Esophagus muscularis mucosa (tissue), 4 donors: ENCODE results near the gene NDC80. TPM values are rescaled to one million over a fixed set of nuclear protein-coding genes. Genes with fewer than 3 reads are reported as not detected.

Experiments used
- DNase-seq: peaks from one replicate; pipeline ENCODE4 v3.0.0-alpha.2; 2017; ENCODE audit errors: extremely low spot score
- H3K27ac ChIP-seq, 4 donors: fragments of 200-600 bp; sonication (generic); replicated peaks in 1 of 4; 1 replicate in 3 of 4; 2 replicates in 1 of 4; pipeline ENCODE4 v1.5.1; 2016 to 2019; ENCODE audit warnings: mild to moderate bottlenecking in 1 of 4
- H3K27me3 ChIP-seq, 4 donors: fragments of 200-600 bp; sonication (generic); one replicate each; pipeline versions ENCODE4 v1.5.1 to v1.6.0; 2016 to 2019
- H3K36me3 ChIP-seq, 4 donors: fragments of 200-600 bp; sonication (generic); one replicate each; pipeline ENCODE4 v1.5.1; 2016 to 2019
- H3K4me1 ChIP-seq, 4 donors: fragments of 200-600 bp; sonication (generic); one replicate each; pipeline ENCODE4 v1.5.1; 2016 to 2019
- H3K4me3 ChIP-seq, 4 donors: fragments of 200-600 bp; sonication (generic); 1 replicate in 2 of 4; 2 replicates in 2 of 4; pipeline ENCODE4 v1.5.1; 2016 to 2019; ENCODE audit warnings: mild to moderate bottlenecking in 4 of 4, moderate library complexity in 1 of 4
- H3K9me3 ChIP-seq, 4 donors: fragments of 200-600 bp; sonication (generic); 1 replicate in 3 of 4; 2 replicates in 1 of 4; pipeline ENCODE4 v1.5.1; 2016 to 2019
- CTCF ChIP-seq, 3 experiments: fragments of 200-600 bp in 2 of 3; fragments of 450-650 bp in 1 of 3; sonication (generic) in 2 of 3; IDR thresholded peaks; one replicate each; pipeline ENCODE4 v1.5.1; 2017 to 2019; ENCODE audit warnings: antibody characterized with exemption in 3 of 3, mild to moderate bottlenecking in 2 of 3, moderate library complexity in 1 of 3
- EP300 ChIP-seq: sonication (generic); formaldehyde crosslinking; IDR thresholded peaks from one replicate; pipeline ENCODE4 v1.6.1; 2017; ENCODE audit warnings: antibody characterized with exemption
- POLR2A ChIP-seq: fragments of 450-650 bp; IDR thresholded peaks from one replicate; pipeline ENCODE4 v1.6.1; 2017; ENCODE audit warnings: antibody characterized with exemption, moderate library complexity, mild to moderate bottlenecking, low read depth
- POLR2AphosphoS5 ChIP-seq, 2 donors: sonication (generic); formaldehyde crosslinking; IDR thresholded peaks; one replicate each; pipeline ENCODE4 v1.6.1; 2017; ENCODE audit warnings: antibody characterized with exemption in 2 of 2
- WGBS: methylation state at CpG from one replicate; pipeline ENCODE4 v1.1.5; 2018; 5-methylcytosine and 5-hydroxymethylcytosine counted together
- intact Hi-C: fragments of 100-400 bp; cut with DNase I; formaldehyde crosslinking; loops from one replicate; pipeline ENCODE4 v1.15.1; 2023
- total RNA-seq, 4 donors: library from RNA; depleted of rRNA; stranded (reverse); fragments of >200 nt; gene quantifications; one replicate each; pipeline versions ENCODE4 v1.1.0 to v1.2.1, GENCODE V29; 2016

Gene NDC80
- total RNA-seq, 4 donors from 2014 or later: 0.17 to 0.57 (median 0.42) TPM; not detected in 1

- no peaks in the 10 kb centered on the region for H3K27me3 ChIP-seq
- no peaks in the 10 kb centered on the region for H3K9me3 ChIP-seq
- no peaks in the 10 kb centered on the region for H3K4me1 ChIP-seq
- H3K36me3 ChIP-seq: peaks cover 0 to 6% (median 2%) of the 10 kb centered on the region in 4 donors
- H3K4me3 ChIP-seq: no peak overlapping the region
- WGBS: 96% methylated on average over 2 of the region's 2 CpGs
- intact Hi-C loops: loop anchor here (10.0 kb wide), 1 partner anchor 197 kb away; no protein-coding TSS in a partner anchor
- no peak for TF ChIP-seq EP300
- no peak for TF ChIP-seq POLR2AphosphoS5 (IDR thresholded peaks at IDR 0.05)
- TF ChIP-seq POLR2A: no peak
- TF ChIP-seq CTCF (IDR thresholded peaks at IDR 0.05): no peak
- no peak overlapping the region for H3K27ac ChIP-seq
- DNase-seq: no peak
These were observed 39.6 kb upstream of the NDC80 start for GRCh38 chr18:2531751-2532150.

DNA sequence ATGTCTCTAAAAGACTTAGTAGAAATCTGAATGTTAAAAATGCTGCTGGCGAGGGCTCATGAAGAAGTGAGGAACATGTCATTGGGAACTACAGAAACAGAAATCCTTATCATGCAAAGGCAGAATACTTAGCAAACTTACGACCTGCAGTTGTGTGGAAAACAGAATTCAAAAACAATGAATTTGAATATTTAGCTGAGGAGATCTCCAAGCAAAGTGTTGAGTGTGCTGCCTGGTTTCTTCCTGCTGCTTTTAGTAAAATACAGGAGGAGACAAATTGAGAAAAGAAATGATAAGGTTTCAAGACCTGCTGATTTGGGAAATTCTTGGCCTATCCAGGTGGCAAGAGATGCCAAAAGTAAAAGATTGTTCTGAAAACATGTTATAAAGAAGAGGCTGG lies 38.6 kb upstream of the NDC80 start:
- TF ChIP-seq EP300: no peak
- no peak for TF ChIP-seq POLR2A
- TF ChIP-seq POLR2AphosphoS5 (IDR thresholded peaks at IDR 0.05): no peak
- TF ChIP-seq CTCF (IDR thresholded peaks at IDR 0.05): no peak
- intact Hi-C loops: loop anchor here (10.0 kb wide), 1 partner anchor 198 kb away; no protein-coding TSS in a partner anchor
- 96% methylated on average over 2 of the region's 2 CpGs for WGBS
- Histone ChIP-seq H3K9me3 (no peaks in the 10 kb centered on the region), H3K4me1 (peaks cover 0 to 2% (median 0%) of the 10 kb centered on the region in 4 donors), H3K36me3 (peaks cover 0 to 6% (median 2%) of the 10 kb centered on the region in 4 donors), H3K4me3 (no peak overlapping the region), H3K27me3 (no peaks in the 10 kb centered on the region), H3K27ac (no peak overlapping the region)
- DNase-seq: no peak

- Histone ChIP-seq H3K36me3 (peaks cover 0 to 6% (median 3%) of the 10 kb centered on the region in 4 donors), H3K27ac (no peak overlapping the region), H3K4me3 (no peak overlapping the region), H3K27me3 (no peaks in the 10 kb centered on the region), H3K9me3 (no peaks in the 10 kb centered on the region), H3K4me1 (peaks cover 0 to 7% (median 0%) of the 10 kb centered on the region in 4 donors)
- no peak for TF ChIP-seq CTCF (IDR thresholded peaks at IDR 0.05)
- no peak for TF ChIP-seq POLR2A
- TF ChIP-seq EP300: no peak
- no peak for TF ChIP-seq POLR2AphosphoS5 (IDR thresholded peaks at IDR 0.05)
- no peak for DNase-seq
- WGBS: 100% methylated on average over 1 of the region's 1 CpG
- intact Hi-C loops: loop anchor here (10.0 kb wide), 1 partner anchor 200 kb away; no protein-coding TSS in a partner anchor
These were observed 36.5 kb upstream of the NDC80 start for GRCh38 chr18:2534906-2535305.

DNA sequence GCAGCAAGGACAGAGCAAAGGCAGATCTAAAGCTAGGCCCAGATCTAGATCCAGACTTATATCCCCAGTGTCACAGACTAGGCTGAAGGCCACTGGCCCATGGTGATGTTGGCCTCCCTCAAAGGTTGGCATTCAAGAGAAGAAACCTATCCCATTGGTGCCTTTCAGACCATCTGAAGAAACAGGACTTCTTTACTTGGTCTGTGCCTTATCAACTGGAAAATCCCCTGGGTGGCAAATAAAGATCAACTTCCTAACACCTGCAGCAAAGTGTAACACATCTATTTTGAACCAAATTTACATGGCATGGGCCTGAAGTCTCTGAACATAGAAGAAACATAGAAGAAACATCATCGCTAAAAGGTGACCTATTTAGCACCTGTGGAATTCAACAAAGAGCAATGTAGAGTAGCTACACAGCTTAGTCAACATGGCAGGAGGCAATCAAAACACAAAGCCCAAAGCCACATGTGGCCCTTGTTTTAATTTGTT lies 35.9 kb upstream of the NDC80 start:
- no peak for DNase-seq
- H3K27ac ChIP-seq: no peak overlapping the region
- H3K4me3 ChIP-seq: no peak overlapping the region
- no peak for TF ChIP-seq POLR2AphosphoS5 (IDR thresholded peaks at IDR 0.05)
- peaks cover 0 to 6% (median 4%) of the 10 kb centered on the region in 4 donors for H3K36me3 ChIP-seq
- H3K27me3 ChIP-seq: no peaks in the 10 kb centered on the region
- WGBS: 88% methylated on average over 1 of the region's 1 CpG
- H3K4me1 ChIP-seq: peaks cover 0 to 7% (median 0%) of the 10 kb centered on the region in 4 donors
- intact Hi-C loops: loop anchor here (10.0 kb wide), 1 partner anchor 201 kb away; no protein-coding TSS in a partner anchor
- H3K9me3 ChIP-seq: no peaks in the 10 kb centered on the region

DNA sequence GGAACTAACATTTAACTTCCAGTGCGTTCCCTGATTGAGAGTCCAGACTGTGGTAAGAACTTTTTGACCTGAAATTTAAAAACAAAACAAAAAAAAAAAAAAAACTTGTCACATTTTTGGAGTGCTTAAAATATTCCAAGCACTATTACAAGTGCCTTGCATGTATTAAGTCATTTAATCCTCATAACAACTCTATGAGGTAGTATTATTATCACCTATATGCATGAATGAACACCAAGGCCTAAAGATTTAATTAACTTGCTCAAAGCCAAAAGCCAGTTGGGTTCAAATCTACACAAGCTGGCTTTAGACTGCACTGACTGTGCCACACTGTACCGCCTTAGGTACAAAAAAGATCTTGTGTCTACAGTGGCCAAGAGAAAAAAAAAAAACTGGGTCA lies 35.3 kb upstream of the NDC80 start:
- Histone ChIP-seq H3K27ac (no peak overlapping the region), H3K4me1 (peaks cover 0 to 7% (median 0%) of the 10 kb centered on the region in 4 donors), H3K36me3 (peaks cover 0 to 6% (median 4%) of the 10 kb centered on the region in 4 donors), H3K27me3 (no peaks in the 10 kb centered on the region), H3K9me3 (no peaks in the 10 kb centered on the region), H3K4me3 (no peak overlapping the region)
- TF ChIP-seq POLR2AphosphoS5 (IDR thresholded peaks at IDR 0.05) (no peak), POLR2A (no peak), CTCF (IDR thresholded peaks at IDR 0.05) (no peak), EP300 (no peak)
- DNase-seq: no peak
- intact Hi-C loops: loop anchor here (10.0 kb wide), 1 partner anchor 201 kb away; no protein-coding TSS in a partner anchor
- WGBS: 50% methylated on average over 2 of the region's 2 CpGs
